ENCODE measurements around the gene MYO9A.
A peak's percentile ranks its signal among the peaks of the same experiment; 100 is the strongest.

MYO9A gene

DNA sequence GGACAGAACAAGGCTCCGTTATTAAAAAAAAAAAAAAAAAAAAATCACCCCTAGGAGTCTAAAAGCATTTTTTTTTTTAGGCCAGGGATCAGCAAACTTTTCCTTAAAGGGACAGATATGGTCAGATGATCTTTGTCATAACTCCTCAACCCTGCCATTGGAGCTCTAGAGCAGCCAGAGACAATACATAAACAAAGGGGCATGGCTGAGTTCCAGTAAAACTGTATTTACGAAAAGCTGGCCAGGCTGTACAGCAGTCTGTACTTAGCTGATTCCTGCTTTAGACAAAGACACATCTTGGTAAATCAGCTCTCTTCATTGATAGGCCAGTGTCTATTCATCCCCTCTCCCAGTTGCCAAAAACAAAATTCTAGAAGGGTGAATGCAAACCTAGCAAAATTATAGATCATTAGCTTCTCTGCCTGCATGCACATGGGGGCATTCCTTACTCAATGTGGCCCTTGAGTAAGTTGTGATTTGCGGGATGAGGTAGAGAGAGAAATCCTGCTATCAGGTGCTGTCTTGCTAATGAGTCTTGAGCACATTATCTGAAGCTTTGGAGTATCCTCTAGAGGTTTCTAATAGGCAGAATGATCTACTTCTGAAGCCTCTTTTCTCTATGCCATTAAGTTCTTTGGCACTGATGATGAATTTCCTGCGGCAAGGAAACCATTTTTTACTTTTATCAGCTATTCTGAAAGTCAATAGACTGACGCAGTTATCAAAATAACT, 35.5 kb upstream of the MYO9A start:
- no peaks in the 10 kb centered on the region for H3K9me3 Mint-ChIP-seq
- ATAC-seq, result no peak
- no peak overlapping the region for H3K27ac Mint-ChIP-seq
- DNase-seq, result no peak
- H3K27me3 Mint-ChIP-seq, result no peaks in the 10 kb centered on the region
- peaks cover 8% of the 10 kb centered on the region for H3K4me1 Mint-ChIP-seq
- H3K4me3 Mint-ChIP-seq, result no peak overlapping the region

DNA sequence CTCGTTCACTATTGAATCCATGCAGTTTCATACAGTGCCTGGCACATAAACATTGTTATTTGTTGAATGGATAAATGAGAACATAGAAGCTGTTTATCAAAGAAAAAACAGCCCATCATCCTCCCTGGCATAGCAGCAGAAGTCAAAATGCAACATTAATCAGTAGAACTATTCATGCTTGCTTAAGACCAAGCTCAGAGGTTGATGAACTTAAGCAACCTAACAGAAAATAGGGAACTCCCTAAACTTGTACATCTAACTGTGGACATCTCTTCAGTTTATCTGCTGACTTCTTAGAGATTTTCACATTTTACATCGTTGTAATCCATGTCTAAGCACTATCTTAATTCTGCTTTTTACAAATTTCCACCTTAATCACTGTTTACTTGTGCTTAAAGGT, 29.5 kb upstream of the MYO9A start:
- H3K27ac Mint-ChIP-seq, result no peak overlapping the region
- ATAC-seq, result no peak
- no peak overlapping the region for H3K4me3 Mint-ChIP-seq

DNA sequence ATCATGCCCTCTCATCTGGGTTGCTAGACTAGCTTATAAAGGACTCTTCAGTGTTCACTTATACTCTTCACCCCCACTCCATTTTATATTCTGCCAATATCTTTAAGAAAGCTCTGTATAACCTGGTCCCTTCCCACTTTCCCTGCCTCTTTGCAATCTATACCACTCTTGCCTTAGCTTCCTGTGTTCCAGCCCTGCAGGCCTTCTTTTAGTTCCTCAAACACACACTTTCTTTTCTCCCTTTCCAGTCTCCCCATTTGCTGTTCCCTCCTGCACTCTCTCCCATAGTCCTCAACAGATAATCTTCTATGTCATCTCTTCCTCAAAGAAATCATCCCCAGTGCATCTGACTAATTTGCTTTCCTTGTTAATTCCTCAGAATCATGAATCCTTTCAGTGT, 29.0 kb upstream of the MYO9A start:
- H3K9me3 Mint-ChIP-seq, result no peaks in the 10 kb centered on the region
- H3K4me1 Mint-ChIP-seq, result no peaks in the 10 kb centered on the region
- peaks cover 12% of the 10 kb centered on the region for H3K27me3 Mint-ChIP-seq
- H3K4me3 Mint-ChIP-seq, result no peak overlapping the region
- no peak overlapping the region for H3K27ac Mint-ChIP-seq
- DNase-seq (no peak), ATAC-seq (no peak)

More for the DNA sequence above, 29.5 kb upstream of the MYO9A start:
- H3K4me1 Mint-ChIP-seq, result no peaks in the 10 kb centered on the region
- peaks cover 12% of the 10 kb centered on the region for H3K27me3 Mint-ChIP-seq
- no peaks in the 10 kb centered on the region for H3K9me3 Mint-ChIP-seq
- DNase-seq, result no peak

DNA sequence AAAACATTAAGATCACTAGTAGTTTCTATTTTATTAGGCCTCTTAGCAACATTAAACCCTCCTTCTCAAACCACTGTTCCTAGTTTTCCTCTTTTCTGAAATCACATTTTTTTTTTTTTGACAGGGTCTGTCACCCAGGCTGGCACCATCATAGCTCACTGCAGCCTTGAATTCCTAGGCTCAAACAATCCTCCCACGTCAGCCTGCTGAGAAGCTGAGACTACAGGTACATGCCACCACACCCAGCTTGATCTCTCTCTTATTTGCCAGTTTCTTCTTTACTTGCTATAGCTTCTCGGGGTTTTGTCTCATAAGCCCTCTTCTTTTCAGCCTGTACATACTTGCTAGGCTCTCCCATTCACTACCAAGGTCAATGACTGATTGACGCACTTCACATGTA, 28.3 kb upstream of the MYO9A start:
- H3K27ac Mint-ChIP-seq, result peak overlapping the region in 1 of 2 donors; percentile 21
- H3K4me3 Mint-ChIP-seq, result no peak overlapping the region
- H3K27me3 Mint-ChIP-seq, result peaks cover 12% of the 10 kb centered on the region
- ATAC-seq (no peak), DNase-seq (no peak)
- H3K9me3 Mint-ChIP-seq, result no peaks in the 10 kb centered on the region
- H3K4me1 Mint-ChIP-seq, result peaks cover 6% of the 10 kb centered on the region

DNA sequence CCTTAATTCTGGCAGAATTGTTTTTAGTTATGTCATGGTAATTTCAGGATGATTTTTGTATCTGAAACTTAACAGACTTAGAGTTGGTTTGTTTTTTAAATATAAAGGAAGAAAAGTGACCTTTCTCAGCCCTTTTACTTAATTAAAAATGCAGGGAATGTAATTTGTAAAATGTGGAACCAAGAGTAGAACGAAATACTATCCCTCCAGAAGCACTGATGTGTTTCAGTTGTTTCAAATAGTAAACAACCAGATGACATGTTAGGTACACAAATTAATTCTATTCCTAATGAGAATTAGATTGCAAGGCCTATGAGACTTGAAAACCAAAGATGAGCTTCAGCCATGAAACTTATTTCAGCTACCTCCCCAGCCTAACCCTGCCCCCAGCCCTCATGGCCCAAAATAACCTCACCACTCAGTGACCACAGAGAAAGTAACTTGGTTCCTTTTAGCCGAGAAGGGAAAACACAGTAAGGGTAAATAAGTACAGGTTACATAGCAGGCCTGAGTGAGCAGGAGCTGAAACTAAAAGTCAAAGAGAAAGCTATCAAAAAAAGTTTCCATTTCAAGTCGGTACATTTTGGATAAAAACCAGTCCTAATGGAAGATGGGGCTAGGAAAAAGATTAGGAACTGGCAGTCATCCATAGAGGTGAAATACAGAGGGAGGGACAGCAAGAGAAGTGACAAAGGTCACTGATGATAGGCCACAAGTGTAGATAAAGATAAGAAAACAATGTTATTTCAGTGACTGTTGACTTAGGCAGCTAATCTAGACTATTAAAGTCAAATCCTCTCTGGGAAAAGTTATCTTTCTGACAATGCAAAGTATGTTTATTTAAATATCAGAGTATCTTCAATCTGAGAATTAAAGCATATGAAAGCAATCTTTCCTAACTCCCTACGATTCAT, 23.5 kb upstream of the MYO9A start:
- no peak overlapping the region for H3K4me3 Mint-ChIP-seq
- peaks cover 8% of the 10 kb centered on the region for H3K27me3 Mint-ChIP-seq
- no peaks in the 10 kb centered on the region for H3K9me3 Mint-ChIP-seq
- H3K4me1 Mint-ChIP-seq, result peaks cover 11% of the 10 kb centered on the region
- DNase-seq, result peak in 1 of 2 donors; percentile 16
- peak; percentile 90 for ATAC-seq
- peak overlapping the region in 1 of 2 donors; percentile 80 for H3K27ac Mint-ChIP-seq

DNA sequence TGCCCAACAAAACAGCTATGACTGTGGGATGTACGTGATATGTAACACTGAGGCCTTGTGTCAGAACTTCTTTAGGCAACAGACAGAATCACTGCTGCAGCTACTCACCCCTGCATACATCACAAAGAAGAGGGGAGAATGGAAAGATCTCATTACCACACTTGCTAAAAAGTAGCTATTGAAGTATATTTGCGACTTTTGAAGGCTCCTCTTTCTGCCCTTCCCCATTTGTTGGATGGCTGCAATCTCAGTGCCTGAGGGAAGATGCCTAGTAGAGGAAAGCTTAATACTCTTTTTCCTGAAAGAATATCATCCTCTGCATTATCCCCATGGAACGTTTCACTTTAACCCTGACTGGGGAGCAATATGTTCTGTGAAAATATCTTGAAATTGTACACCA, 22.1 kb upstream of the MYO9A start:
- DNase-seq, result no peak
- peaks cover 11% of the 10 kb centered on the region for H3K4me1 Mint-ChIP-seq
- H3K9me3 Mint-ChIP-seq, result no peaks in the 10 kb centered on the region
- no peak overlapping the region for H3K27ac Mint-ChIP-seq
- no peak for ATAC-seq
- no peaks in the 10 kb centered on the region for H3K27me3 Mint-ChIP-seq
- H3K4me3 Mint-ChIP-seq, result no peak overlapping the region

DNA sequence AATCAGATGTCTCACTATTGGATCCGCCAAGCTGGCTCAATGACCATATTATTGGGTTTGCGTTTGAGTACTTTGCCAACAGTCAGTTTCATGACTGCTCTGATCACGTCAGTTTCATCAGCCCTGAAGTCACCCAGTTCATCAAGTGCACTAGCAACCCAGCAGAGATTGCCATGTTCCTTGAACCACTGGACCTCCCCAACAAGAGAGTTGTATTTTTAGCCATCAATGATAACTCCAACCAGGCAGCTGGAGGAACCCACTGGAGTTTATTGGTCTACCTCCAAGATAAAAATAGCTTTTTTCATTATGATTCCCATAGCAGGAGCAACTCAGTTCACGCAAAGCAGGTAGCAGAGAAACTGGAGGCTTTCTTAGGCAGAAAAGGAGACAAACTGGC, 21.7 kb upstream of the MYO9A start:
- DNase-seq (no peak), ATAC-seq (no peak)
- Mint-ChIP-seq H3K4me1 (peaks cover 11% of the 10 kb centered on the region), H3K27ac (no peak overlapping the region), H3K9me3 (no peaks in the 10 kb centered on the region), H3K27me3 (no peaks in the 10 kb centered on the region), H3K4me3 (no peak overlapping the region)

DNA sequence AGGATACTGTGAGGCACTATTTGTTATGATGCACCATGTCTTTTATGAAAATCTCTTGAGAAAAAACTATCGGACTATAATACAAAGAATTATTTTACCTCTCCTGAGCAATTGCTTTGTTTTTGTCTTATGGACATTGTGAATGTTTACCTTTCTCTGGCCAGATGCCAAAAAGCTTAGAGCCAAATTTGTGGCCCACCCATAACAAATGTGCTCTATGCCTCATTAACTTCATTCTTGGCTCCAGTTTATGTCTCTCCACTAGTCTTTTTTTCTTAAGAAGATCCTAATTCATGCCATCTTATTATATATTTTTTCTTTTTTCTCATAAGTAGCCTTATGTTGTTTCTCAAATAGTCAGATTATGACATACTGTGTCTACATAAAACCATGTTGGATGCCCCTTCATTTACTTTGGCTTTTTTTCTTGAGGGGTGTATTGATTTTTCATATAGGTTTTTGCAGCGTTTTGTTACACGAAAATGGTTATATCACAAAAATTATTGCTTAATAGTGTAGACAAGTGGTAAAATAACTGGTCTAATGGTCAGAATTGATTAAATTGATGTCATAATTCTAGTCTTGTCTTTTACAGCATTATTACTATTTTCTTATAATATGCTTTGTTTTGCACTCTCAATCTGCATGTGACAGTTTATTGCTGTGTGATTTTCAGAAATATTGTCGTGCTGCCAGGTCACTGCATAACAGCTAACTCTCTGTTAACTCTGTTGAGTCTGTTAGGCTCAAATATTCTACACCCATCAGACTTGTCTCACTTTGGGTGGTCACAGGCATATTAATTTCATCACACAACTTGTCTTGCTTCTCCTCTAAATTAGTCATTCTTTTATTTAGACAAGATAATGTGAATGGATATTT, 18.5 kb upstream of the MYO9A start:
- Mint-ChIP-seq H3K9me3 (no peaks in the 10 kb centered on the region), H3K4me3 (no peak overlapping the region), H3K4me1 (peaks cover 6% of the 10 kb centered on the region), H3K27me3 (no peaks in the 10 kb centered on the region), H3K27ac (no peak overlapping the region)
- no peak for ATAC-seq
- no peak for DNase-seq

DNA sequence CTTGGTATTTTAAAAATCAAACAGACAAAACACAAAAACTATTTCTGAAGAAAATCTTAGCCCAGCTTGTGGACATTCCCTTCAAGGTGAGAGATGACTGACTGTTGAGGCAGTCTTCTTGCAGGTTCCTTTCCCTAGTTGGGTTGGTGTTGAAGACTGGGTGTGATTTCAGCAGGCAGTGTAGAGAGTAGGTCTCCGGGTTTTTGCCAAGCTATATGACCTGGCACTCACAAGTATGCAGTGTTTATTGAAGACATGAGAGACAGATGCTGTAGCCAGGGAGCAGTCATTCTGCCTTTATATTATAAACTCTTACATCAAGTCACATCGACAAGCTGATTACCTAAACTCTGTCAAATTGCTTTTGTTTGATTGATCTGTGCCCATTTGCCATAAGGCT, 17.8 kb upstream of the MYO9A start:
- Mint-ChIP-seq H3K9me3 (no peaks in the 10 kb centered on the region), H3K27me3 (no peaks in the 10 kb centered on the region), H3K27ac (no peak overlapping the region), H3K4me3 (no peak overlapping the region), H3K4me1 (no peaks in the 10 kb centered on the region)
- no peak for DNase-seq
- ATAC-seq, result no peak

DNA sequence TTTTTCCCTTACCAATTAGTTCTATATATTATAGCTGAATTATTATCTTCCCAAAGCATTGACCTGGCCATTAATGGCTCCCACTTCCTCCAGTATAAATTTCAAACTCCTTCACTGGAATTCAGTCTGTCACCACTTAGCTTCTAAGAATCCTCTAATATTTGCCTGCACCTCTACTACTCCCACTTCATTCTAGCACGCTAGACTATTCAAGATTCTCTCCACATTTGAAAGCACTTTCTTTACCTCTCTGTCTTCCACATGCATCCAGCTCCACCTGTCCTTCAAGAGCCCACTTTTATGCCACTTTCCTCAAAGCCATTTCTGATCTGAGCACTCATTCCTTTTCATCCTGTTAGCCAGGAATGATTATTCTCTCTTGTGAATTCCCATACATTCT, 15.3 kb upstream of the MYO9A start:
- ATAC-seq, result no peak
- H3K27ac Mint-ChIP-seq, result no peak overlapping the region
- no peaks in the 10 kb centered on the region for H3K4me1 Mint-ChIP-seq
- no peaks in the 10 kb centered on the region for H3K27me3 Mint-ChIP-seq
- no peak overlapping the region for H3K4me3 Mint-ChIP-seq
- no peak for DNase-seq
- no peaks in the 10 kb centered on the region for H3K9me3 Mint-ChIP-seq

DNA sequence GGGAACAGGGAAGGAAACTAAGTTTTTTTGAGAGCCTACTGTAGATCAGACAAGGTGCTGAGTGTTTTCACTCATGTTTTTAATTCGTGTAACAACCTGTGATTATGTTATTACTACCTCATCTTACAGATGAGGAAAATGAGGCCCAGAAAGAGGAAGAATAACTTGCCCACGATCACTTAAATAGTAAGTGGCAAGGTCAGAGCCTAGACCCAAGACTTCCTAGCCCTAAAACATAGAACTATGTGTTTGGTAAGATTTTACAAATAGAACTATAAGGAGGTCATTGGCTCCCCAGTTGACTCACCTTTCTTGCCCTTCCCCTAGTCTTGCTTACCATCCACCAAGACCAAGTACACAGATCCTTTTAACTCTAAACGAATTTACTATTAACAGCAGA, 14.0 kb upstream of the MYO9A start:
- DNase-seq, result no peak
- Mint-ChIP-seq H3K27ac (no peak overlapping the region), H3K27me3 (no peaks in the 10 kb centered on the region), H3K4me3 (no peak overlapping the region), H3K9me3 (no peaks in the 10 kb centered on the region), H3K4me1 (no peaks in the 10 kb centered on the region)
- no peak for ATAC-seq

DNA sequence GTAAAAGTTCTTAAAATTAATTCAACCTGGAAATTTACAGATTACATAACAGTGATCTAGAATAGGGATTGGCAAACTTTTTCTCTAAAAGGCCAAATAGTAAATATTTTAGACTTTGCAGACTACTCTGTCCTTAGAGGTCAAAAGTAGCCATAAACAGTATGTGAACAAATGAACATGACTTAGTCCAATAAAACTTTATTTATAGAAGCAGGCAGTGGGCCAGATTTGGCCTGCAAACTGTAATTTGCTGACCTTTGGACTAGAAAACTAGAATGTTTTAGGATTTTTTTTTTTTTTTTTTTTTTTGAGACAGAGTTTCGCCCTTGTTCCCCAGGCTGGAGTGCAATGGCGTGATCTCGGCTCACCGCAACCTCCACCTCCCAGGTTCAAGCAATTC, 12.3 kb upstream of the MYO9A start:
- no peak overlapping the region for H3K27ac Mint-ChIP-seq
- no peak for ATAC-seq
- no peak overlapping the region for H3K4me3 Mint-ChIP-seq
- no peaks in the 10 kb centered on the region for H3K9me3 Mint-ChIP-seq
- H3K4me1 Mint-ChIP-seq, result no peaks in the 10 kb centered on the region
- H3K27me3 Mint-ChIP-seq, result no peaks in the 10 kb centered on the region
- no peak for DNase-seq

DNA sequence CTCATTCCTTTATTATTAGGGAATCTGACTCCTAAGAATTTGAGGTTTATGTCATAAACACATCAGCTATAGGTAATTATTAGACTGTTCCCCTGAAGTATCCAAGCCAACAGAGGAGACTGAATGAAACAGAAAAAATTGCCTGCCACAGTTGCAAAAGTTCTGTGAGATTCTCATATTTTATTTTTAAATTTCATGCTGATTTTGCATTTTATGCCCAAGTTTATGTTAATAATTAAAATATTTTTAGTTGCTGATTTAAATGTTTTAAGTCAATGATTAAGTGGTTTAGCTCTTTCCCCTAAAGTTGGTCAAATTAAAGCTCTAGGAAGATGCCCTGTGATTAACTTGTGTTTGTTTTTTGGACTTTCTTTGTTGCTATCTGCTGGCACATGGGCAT, 10.4 kb upstream of the MYO9A start:
- Mint-ChIP-seq H3K4me3 (no peak overlapping the region), H3K9me3 (no peaks in the 10 kb centered on the region), H3K27me3 (no peaks in the 10 kb centered on the region), H3K4me1 (no peaks in the 10 kb centered on the region), H3K27ac (no peak overlapping the region)
- DNase-seq (no peak), ATAC-seq (no peak)

DNA sequence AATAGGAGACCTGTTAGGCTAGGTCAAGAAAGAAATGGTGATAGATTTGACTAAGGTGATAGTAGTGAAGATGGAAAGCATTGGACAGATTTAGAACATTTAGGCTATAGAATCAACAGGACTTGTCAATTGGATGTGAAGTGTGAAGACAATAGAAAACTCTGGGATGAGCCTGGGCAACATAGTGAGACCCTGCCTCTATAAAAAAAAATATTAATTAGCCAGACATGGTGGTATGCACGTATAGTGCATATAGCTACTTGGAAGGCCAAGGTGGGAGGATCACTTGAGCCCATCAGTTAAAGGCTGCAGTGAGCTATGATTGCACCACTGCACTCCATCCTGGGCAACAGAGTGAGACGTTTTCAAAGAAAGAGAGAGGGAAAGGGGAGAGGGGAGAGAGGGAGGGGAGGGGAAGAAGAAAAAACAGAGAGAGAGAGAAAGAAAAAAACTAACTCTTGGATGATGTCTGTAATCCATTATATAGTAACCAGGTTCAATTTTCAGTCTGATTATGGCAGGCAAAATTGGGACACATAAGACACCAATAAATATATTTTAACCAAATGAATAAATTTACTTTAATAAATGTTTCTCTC, 9.9 kb upstream of the MYO9A start:
- no peak for DNase-seq
- H3K4me3 Mint-ChIP-seq, result no peak overlapping the region
- H3K4me1 Mint-ChIP-seq, result no peaks in the 10 kb centered on the region
- no peaks in the 10 kb centered on the region for H3K9me3 Mint-ChIP-seq
- H3K27me3 Mint-ChIP-seq, result no peaks in the 10 kb centered on the region
- ATAC-seq, result no peak
- no peak overlapping the region for H3K27ac Mint-ChIP-seq

DNA sequence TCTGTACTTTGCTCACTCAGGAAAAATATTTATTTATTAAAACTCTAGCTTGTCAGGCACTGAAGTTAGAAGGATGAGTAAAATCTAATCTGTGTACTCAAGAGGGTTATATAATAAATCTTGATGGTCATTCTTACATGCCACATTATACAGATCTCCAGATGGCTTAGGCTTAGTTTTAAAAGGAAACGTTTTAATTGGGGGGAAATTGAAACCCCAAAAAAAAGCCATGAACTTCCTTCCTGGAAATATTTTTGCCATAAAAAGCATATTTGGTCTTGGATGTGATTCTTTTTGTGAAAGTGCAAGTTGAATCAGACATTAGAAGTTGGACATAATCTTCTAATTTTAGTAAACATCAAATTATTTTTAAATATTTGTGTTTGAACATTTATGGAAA, 6.3 kb upstream of the MYO9A start:
- H3K27me3 Mint-ChIP-seq, result no peaks in the 10 kb centered on the region
- H3K27ac Mint-ChIP-seq, result no peak overlapping the region
- no peak for ATAC-seq
- no peak for DNase-seq
- no peaks in the 10 kb centered on the region for H3K9me3 Mint-ChIP-seq
- H3K4me1 Mint-ChIP-seq, result peaks cover 8% of the 10 kb centered on the region
- no peak overlapping the region for H3K4me3 Mint-ChIP-seq

All from stimulated activated naive CD8-positive, alpha-beta T cell treated with anti-CD3 and anti-CD28 coated beads, Interleukin-15, amount 100 ng/mL, for 72 hours (primary cell).